ENCODE measurements around the gene KIF23. TPM values are rescaled to one million over a fixed set of nuclear protein-coding genes. Genes with fewer than 3 reads are reported as not detected.

KIF23 gene
- total RNA-seq, 1 experiment from 2014 or later = 100 TPM

- peak overlapping the region; percentile 86; the same call in 1 of the 2 replicates for H3K4me3 ChIP-seq
- H2AFZ ChIP-seq = no peak overlapping the region
- peaks cover 3% of the 10 kb centered on the region; the same call in 1 of the 2 replicates for H3F3A ChIP-seq (ENCODE audit: insufficient read depth, low read depth)
- H3K27me3 ChIP-seq (ENCODE audit: insufficient read depth, low read depth) = no peaks in the 10 kb centered on the region
- H3K36me3 ChIP-seq (ENCODE audit: low read depth) = 0 out of 2 replicates have a peak, but pooled peaks cover 8% of the 10 kb centered on the region
- POLR2A ChIA-PET (ENCODE audit: unreplicated experiment) = interaction anchor here (0.7 kb wide), 1 partner anchor 331 kb away, joined by 3 read pairs; no protein-coding TSS in a partner anchor
- H4K20me1 ChIP-seq (ENCODE audit: insufficient read depth) = no peaks in the 10 kb centered on the region; the same call in 1 of the 2 replicates
- no peaks in the 10 kb centered on the region for H3K9me2 ChIP-seq (ENCODE audit: insufficient read depth)
- no peaks in the 10 kb centered on the region for H3K9me3 ChIP-seq (ENCODE audit: insufficient read depth, low read depth)
- H3K4me2 ChIP-seq = peak overlapping the region; percentile 83
- TF ChIP-seq EZH2 (IDR thresholded peaks at IDR 0.05; ENCODE audit: low read depth) = no peak
- TF ChIP-seq CTCF (conservative IDR thresholded peaks at IDR 0.05) = no peak
- peak in 1 of 2 experiments; percentile 57 for DNase-seq
- peaks cover 43% of the 10 kb centered on the region for H3K4me1 ChIP-seq (replicated peaks; ENCODE audit: insufficient read depth)
- no TSS peak for BruUV-seq (replicated peaks)
- intact Hi-C loops (cut with micrococcal nuclease; ENCODE audit: unreplicated experiment) = loop anchor here (5.0 kb wide), 1 partner anchor 40 kb away; the partner anchor contains the start of gene RPLP1
- peak overlapping the region; percentile 36 for H3K27ac ChIP-seq
- CTCF ChIA-PET = no interaction called here
- H3K79me2 ChIP-seq (ENCODE audit: low read depth) = peaks cover 44% of the 10 kb centered on the region
Measured at GRCh38 chr15:69412701-69413100, 1.4 kb upstream of the KIF23 start.

- Histone ChIP-seq H3K4me2 (peak overlapping the region; percentile 83), H3K9me2 (ENCODE audit: insufficient read depth) (no peaks in the 10 kb centered on the region), H2AFZ (peak overlapping the region; percentile 79; the same call in 1 of the 2 replicates), H3K79me2 (ENCODE audit: low read depth) (peaks cover 63% of the 10 kb centered on the region), H3K36me3 (ENCODE audit: low read depth) (peaks cover 20% of the 10 kb centered on the region), H3K4me1 (replicated peaks; ENCODE audit: insufficient read depth) (peaks cover 39% of the 10 kb centered on the region), H4K20me1 (ENCODE audit: insufficient read depth) (peaks cover 3% of the 10 kb centered on the region; the same call in 1 of the 2 replicates), H3K9me3 (ENCODE audit: insufficient read depth, low read depth) (no peaks in the 10 kb centered on the region), H3K4me3 (peak overlapping the region; percentile 86), H3F3A (ENCODE audit: insufficient read depth, low read depth) (peaks cover under 1% of the 10 kb centered on the region; the same call in 1 of the 2 replicates), H3K27ac (peak overlapping the region; percentile 63), H3K27me3 (ENCODE audit: insufficient read depth, low read depth) (no peaks in the 10 kb centered on the region)
- TF ChIP-seq CTCF (conservative IDR thresholded peaks at IDR 0.05) (no peak), EZH2 (IDR thresholded peaks at IDR 0.05; ENCODE audit: low read depth) (no peak)
- DNase-seq = peak; percentile 72 to 78
- intact Hi-C loops (cut with micrococcal nuclease; ENCODE audit: unreplicated experiment) = loop anchor here (5.0 kb wide), 1 partner anchor 38 kb away; the partner anchor contains the start of gene RPLP1
- TSS peak; percentile 57 for BruUV-seq (replicated peaks)
- ChIA-PET CTCF (interaction anchor here (0.6 to 1.0 kb wide), 2 partner anchors 48 to 1402 kb away, joined by 3 to 4 read pairs; no protein-coding TSS in a partner anchor), POLR2A (ENCODE audit: unreplicated experiment) (interaction anchor here (0.5 to 1.8 kb wide), 9 partner anchors 13 to 710 kb away, joined by 3 to 32 read pairs (median 3); partner anchors contain the start of gene RPLP1)
Measured at GRCh38 chr15:69414701-69415167, 585 bp downstream of the KIF23 start.

GRCh38 chr15:69415381-69415780, 1.2 kb downstream of the KIF23 start:
- peaks cover 63% of the 10 kb centered on the region for H3K79me2 ChIP-seq (ENCODE audit: low read depth)
- ChIA-PET CTCF (interaction anchor here (0.6 to 1.0 kb wide), 2 partner anchors 47 to 1402 kb away, joined by 3 to 4 read pairs; no protein-coding TSS in a partner anchor), POLR2A (ENCODE audit: unreplicated experiment) (interaction anchor here (0.6 to 1.8 kb wide), 4 partner anchors 12 to 69 kb away, joined by 3 to 32 read pairs (median 7); partner anchors contain the start of gene RPLP1)
- no peaks in the 10 kb centered on the region for H3K9me3 ChIP-seq (ENCODE audit: insufficient read depth, low read depth)
- no peaks in the 10 kb centered on the region for H3F3A ChIP-seq (ENCODE audit: insufficient read depth, low read depth)
- DNase-seq = no peak
- no peaks in the 10 kb centered on the region for H3K9me2 ChIP-seq (ENCODE audit: insufficient read depth)
- H2AFZ ChIP-seq = no peak overlapping the region
- H3K4me2 ChIP-seq = peak overlapping the region; percentile 83
- peaks cover 35% of the 10 kb centered on the region for H3K4me1 ChIP-seq (replicated peaks; ENCODE audit: insufficient read depth)
- BruUV-seq (replicated peaks) = TSS peak; percentile 66
- TF ChIP-seq CTCF (conservative IDR thresholded peaks at IDR 0.05) (no peak), EZH2 (IDR thresholded peaks at IDR 0.05; ENCODE audit: low read depth) (no peak)
- H3K27me3 ChIP-seq (ENCODE audit: insufficient read depth, low read depth) = no peaks in the 10 kb centered on the region
- intact Hi-C loops (cut with micrococcal nuclease; ENCODE audit: unreplicated experiment) = no loop called here
- H4K20me1 ChIP-seq (ENCODE audit: insufficient read depth) = peaks cover 3% of the 10 kb centered on the region; the same call in 1 of the 2 replicates
- peak overlapping the region; percentile 63 for H3K27ac ChIP-seq
- peak overlapping the region; percentile 86 for H3K4me3 ChIP-seq
- peaks cover 25% of the 10 kb centered on the region for H3K36me3 ChIP-seq (ENCODE audit: low read depth)
